ENCODE results near the gene TNPO3. TPM values are rescaled to one million over a fixed set of nuclear protein-coding genes. Genes with fewer than 3 reads are reported as not detected.
A peak's percentile ranks its signal among the peaks of the same experiment; 100 is the strongest.
"Not testable (repeated sequence)": the region's sequence is repeated elsewhere in the genome, so short reads cannot be mapped to it uniquely, and the experiment has no call there.

Gene TNPO3
- total RNA-seq, 1 donor from 2014 or later = 103 TPM

- no peak for DNase-seq (ENCODE audit: low read depth)
These were observed 14.1 kb upstream of the TNPO3 start for GRCh38 chr7:129069021-129069420.

- DNase-seq (ENCODE audit: low read depth) = no peak
These were observed 13.1 kb upstream of the TNPO3 start for GRCh38 chr7:129067943-129068548.

- DNase-seq (ENCODE audit: low read depth) = not testable (repeated sequence)
These were observed 12.2 kb upstream of the TNPO3 start for GRCh38 chr7:129067132-129067561.

- DNase-seq (ENCODE audit: low read depth) = peak; percentile 78
These were observed 11.6 kb upstream of the TNPO3 start for GRCh38 chr7:129066290-129067131.

- DNase-seq (ENCODE audit: low read depth) = no peak
These were observed 1.1 kb upstream of the TNPO3 start for GRCh38 chr7:129055861-129056464.

- DNase-seq (ENCODE audit: low read depth) = no peak
These were observed 444 bp upstream of the TNPO3 start for GRCh38 chr7:129055294-129055816.

- peak; percentile 28 for DNase-seq (ENCODE audit: low read depth)
These were observed 923 bp downstream of the TNPO3 start for GRCh38 chr7:129053938-129054437.

GRCh38 chr7:129052441-129052840 lies 2.5 kb downstream of the TNPO3 start:
- DNase-seq (ENCODE audit: low read depth) = peak; percentile 82

GRCh38 chr7:129051459-129051858 lies 3.5 kb downstream of the TNPO3 start:
- not testable (repeated sequence) for DNase-seq (ENCODE audit: low read depth)

GRCh38 chr7:129047761-129048160 lies 7.2 kb downstream of the TNPO3 start:
- peak; percentile 43 for DNase-seq (ENCODE audit: low read depth)

GRCh38 chr7:129045682-129046081 lies 9.2 kb downstream of the TNPO3 start:
- DNase-seq (ENCODE audit: low read depth) = no peak

- DNase-seq (ENCODE audit: low read depth) = no peak
These were observed 11.9 kb downstream of the TNPO3 start for GRCh38 chr7:129043012-129043411.

- no peak for DNase-seq (ENCODE audit: low read depth)
These were observed 13.5 kb downstream of the TNPO3 start for GRCh38 chr7:129041142-129042085.

- not testable (repeated sequence) for DNase-seq (ENCODE audit: low read depth)
These were observed 16.4 kb downstream of the TNPO3 start for GRCh38 chr7:129038468-129038867.

- DNase-seq (ENCODE audit: low read depth) = no peak
These were observed 17.3 kb downstream of the TNPO3 start for GRCh38 chr7:129037585-129037984.

GRCh38 chr7:129032017-129032416 lies 22.9 kb downstream of the TNPO3 start:
- DNase-seq (ENCODE audit: low read depth) = no peak

- DNase-seq (ENCODE audit: low read depth) = no peak
These were observed 24.5 kb downstream of the TNPO3 start for GRCh38 chr7:129030440-129030839.

GRCh38 chr7:129024125-129024524 lies 30.8 kb downstream of the TNPO3 start:
- no peak for DNase-seq (ENCODE audit: low read depth)

- DNase-seq (ENCODE audit: low read depth) = no peak
These were observed 33.3 kb downstream of the TNPO3 start for GRCh38 chr7:129021656-129022055.

GRCh38 chr7:129017933-129018538 lies 36.9 kb downstream of the TNPO3 start:
- DNase-seq (ENCODE audit: low read depth) = no peak

- DNase-seq (ENCODE audit: low read depth) = no peak
These were observed 37.6 kb downstream of the TNPO3 start for GRCh38 chr7:129017264-129017663.
